Measurements from ENCODE around the gene GAS6. TPM values are rescaled to one million over a fixed set of nuclear protein-coding genes. Genes with fewer than 3 reads are reported as not detected.
"Not testable (repeated sequence)": the region's sequence is repeated elsewhere in the genome, so short reads cannot be mapped to it uniquely, and the experiment has no call there.

The GAS6 gene
- polyA plus RNA-seq, 4 donors: 42.7 to 136 (median 86.0) TPM

DNA sequence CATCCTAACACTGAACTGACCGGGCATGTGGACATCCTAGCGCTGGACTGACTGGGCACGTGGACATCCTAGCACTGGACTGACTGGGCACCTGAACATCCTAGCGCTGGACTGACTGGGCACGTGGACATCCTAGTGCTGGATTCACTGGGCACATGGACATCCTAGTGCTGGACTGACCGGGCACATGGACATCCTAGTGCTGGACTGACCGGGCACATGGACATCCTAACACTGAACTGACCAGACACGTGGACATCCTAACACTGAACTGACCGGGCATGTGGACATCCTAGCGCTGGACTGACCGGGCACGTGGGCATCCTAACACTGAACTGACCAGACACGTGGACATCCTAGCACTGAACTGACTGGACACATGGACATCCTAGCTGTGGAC is 73.9 kb downstream of the GAS6 start:
- not testable (repeated sequence) for H3K4me3 ChIP-seq (ENCODE audit: low read depth in 1 of 3, low read length in 3 of 3); DNase-seq; FAIRE-seq; H3K4me1 ChIP-seq (ENCODE audit: control insufficient read depth in 3 of 3, insufficient read depth in 2 of 3, low read depth in 1 of 3, low read length in 2 of 3); H3K36me3 ChIP-seq (ENCODE audit: control insufficient read depth in 3 of 3, insufficient read depth in 2 of 3, low read depth in 1 of 3, low read length in 3 of 3); H3K27ac ChIP-seq (ENCODE audit: low read depth in 1 of 3, low read length in 2 of 3); H3K27me3 ChIP-seq (ENCODE audit: control insufficient read depth in 3 of 3, insufficient read depth in 3 of 3, low read length in 3 of 3); H3K9me3 ChIP-seq (ENCODE audit: control insufficient read depth in 2 of 2, insufficient read depth in 1 of 2, low read depth in 1 of 2, low read length in 1 of 2)
- WGBS, 3 donors: 90 to 92% (median 90%) methylated on average over 11 to 13 of the region's 13 CpGs

DNA sequence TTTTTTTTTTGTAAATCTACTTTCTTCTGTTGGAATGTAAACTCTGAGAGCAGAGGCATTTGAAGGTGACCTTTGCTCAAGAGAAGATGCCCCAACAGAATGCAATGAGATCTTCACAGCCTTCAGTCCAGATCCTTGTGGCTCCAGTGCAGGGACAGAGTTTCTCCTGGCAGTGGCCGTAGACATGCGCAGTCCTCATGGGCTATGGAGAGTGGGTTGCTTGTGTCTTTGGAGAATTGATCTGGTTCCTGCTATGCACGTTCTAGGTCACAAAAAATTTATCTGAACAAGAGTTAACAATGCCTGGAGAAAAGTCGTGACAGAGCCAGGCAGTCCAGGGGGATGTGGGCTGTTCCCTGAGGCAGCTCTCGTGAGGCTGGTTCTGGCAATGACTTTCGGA is 74.7 kb downstream of the GAS6 start:
- 67 to 76% (median 71%) methylated on average over 6 of the region's 6 CpGs for WGBS, 3 donors
- no peak for DNase-seq
- H3K4me1 ChIP-seq (ENCODE audit: control insufficient read depth in 3 of 3, insufficient read depth in 2 of 3, low read depth in 1 of 3, low read length in 2 of 3): peaks cover 0 to 2% (median 0%) of the 10 kb centered on the region in 3 donors
- H3K27ac ChIP-seq (ENCODE audit: low read depth in 1 of 3, low read length in 2 of 3): no peak overlapping the region
- no peak for FAIRE-seq
- H3K4me3 ChIP-seq (ENCODE audit: low read depth in 1 of 3, low read length in 3 of 3): no peak overlapping the region
- peaks cover 0 to 3% of the 10 kb centered on the region in 2 donors for H3K9me3 ChIP-seq (ENCODE audit: control insufficient read depth in 2 of 2, insufficient read depth in 1 of 2, low read depth in 1 of 2, low read length in 1 of 2)
- H3K36me3 ChIP-seq (ENCODE audit: control insufficient read depth in 3 of 3, insufficient read depth in 2 of 3, low read depth in 1 of 3, low read length in 3 of 3): no peaks in the 10 kb centered on the region
- H3K27me3 ChIP-seq (ENCODE audit: control insufficient read depth in 3 of 3, insufficient read depth in 3 of 3, low read length in 3 of 3): peaks cover 0 to 4% (median 0%) of the 10 kb centered on the region in 3 donors

GRCh38 chr13:113788413-113789135 is 75.3 kb downstream of the GAS6 start:
- Histone ChIP-seq H3K4me3 (ENCODE audit: low read depth in 1 of 3, low read length in 3 of 3) (no peak overlapping the region), H3K27me3 (ENCODE audit: control insufficient read depth in 3 of 3, insufficient read depth in 3 of 3, low read length in 3 of 3) (peaks cover 0 to 4% (median 0%) of the 10 kb centered on the region in 3 donors), H3K4me1 (ENCODE audit: control insufficient read depth in 3 of 3, insufficient read depth in 2 of 3, low read depth in 1 of 3, low read length in 2 of 3) (peaks cover 0 to 2% (median 0%) of the 10 kb centered on the region in 3 donors), H3K36me3 (ENCODE audit: control insufficient read depth in 3 of 3, insufficient read depth in 2 of 3, low read depth in 1 of 3, low read length in 3 of 3) (no peaks in the 10 kb centered on the region), H3K9me3 (ENCODE audit: control insufficient read depth in 2 of 2, insufficient read depth in 1 of 2, low read depth in 1 of 2, low read length in 1 of 2) (peaks cover 0 to 3% of the 10 kb centered on the region in 2 donors), H3K27ac (ENCODE audit: low read depth in 1 of 3, low read length in 2 of 3) (no peak overlapping the region)
- DNase-seq (no peak), FAIRE-seq (no peak)
- 74 to 85% (median 81%) methylated on average over 30 to 31 of the region's 31 CpGs for WGBS, 3 donors

DNA sequence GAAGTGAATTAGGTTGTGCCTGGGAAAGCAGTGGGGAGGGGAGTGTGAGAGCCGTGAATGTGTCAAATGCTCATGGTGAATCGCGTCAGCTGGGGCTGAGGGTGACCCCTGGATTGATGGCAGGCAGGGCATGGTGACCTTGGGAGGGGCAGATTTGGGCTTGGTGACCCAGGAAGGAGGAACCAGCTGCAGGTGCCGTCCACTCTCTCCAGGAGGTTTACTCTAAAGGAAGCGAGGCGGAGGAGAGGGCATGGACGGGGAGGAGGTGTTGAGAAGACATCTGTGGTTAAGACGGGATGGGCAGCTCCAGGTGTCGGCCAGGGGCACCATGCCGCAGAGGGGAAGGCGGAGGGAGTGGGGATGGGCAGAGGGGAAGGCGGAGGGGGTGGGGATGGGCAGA is 76.2 kb downstream of the GAS6 start:
- Histone ChIP-seq H3K36me3 (ENCODE audit: control insufficient read depth in 3 of 3, insufficient read depth in 2 of 3, low read depth in 1 of 3, low read length in 3 of 3) (no peaks in the 10 kb centered on the region), H3K27me3 (ENCODE audit: control insufficient read depth in 3 of 3, insufficient read depth in 3 of 3, low read length in 3 of 3) (peaks cover 0 to 4% (median 0%) of the 10 kb centered on the region in 3 donors), H3K4me1 (ENCODE audit: control insufficient read depth in 3 of 3, insufficient read depth in 2 of 3, low read depth in 1 of 3, low read length in 2 of 3) (peaks cover 0 to 2% (median 0%) of the 10 kb centered on the region in 3 donors), H3K27ac (ENCODE audit: low read depth in 1 of 3, low read length in 2 of 3) (no peak overlapping the region), H3K9me3 (ENCODE audit: control insufficient read depth in 2 of 2, insufficient read depth in 1 of 2, low read depth in 1 of 2, low read length in 1 of 2) (peaks cover 0 to 3% of the 10 kb centered on the region in 2 donors), H3K4me3 (ENCODE audit: low read depth in 1 of 3, low read length in 3 of 3) (no peak overlapping the region)
- 33 to 63% (median 55%) methylated on average over 12 of the region's 12 CpGs for WGBS, 3 donors
- FAIRE-seq (no peak), DNase-seq (no peak)

GRCh38 chr13:113786262-113786841 is 77.5 kb downstream of the GAS6 start:
- DNase-seq (no peak), FAIRE-seq (no peak)
- Histone ChIP-seq H3K9me3 (ENCODE audit: control insufficient read depth in 2 of 2, insufficient read depth in 1 of 2, low read depth in 1 of 2, low read length in 1 of 2) (peaks cover 0 to 3% of the 10 kb centered on the region in 2 donors), H3K36me3 (ENCODE audit: control insufficient read depth in 3 of 3, insufficient read depth in 2 of 3, low read depth in 1 of 3, low read length in 3 of 3) (no peaks in the 10 kb centered on the region), H3K4me1 (ENCODE audit: control insufficient read depth in 3 of 3, insufficient read depth in 2 of 3, low read depth in 1 of 3, low read length in 2 of 3) (peaks cover 0 to 2% (median 0%) of the 10 kb centered on the region in 3 donors), H3K27ac (ENCODE audit: low read depth in 1 of 3, low read length in 2 of 3) (no peak overlapping the region), H3K4me3 (ENCODE audit: low read depth in 1 of 3, low read length in 3 of 3) (no peak overlapping the region), H3K27me3 (ENCODE audit: control insufficient read depth in 3 of 3, insufficient read depth in 3 of 3, low read length in 3 of 3) (peaks cover 0 to 4% (median 0%) of the 10 kb centered on the region in 3 donors)
- WGBS, 3 donors: 82 to 91% (median 85%) methylated on average over 17 of the region's 17 CpGs

GRCh38 chr13:113785051-113786010 is 78.5 kb downstream of the GAS6 start:
- no peaks in the 10 kb centered on the region for H3K36me3 ChIP-seq (ENCODE audit: control insufficient read depth in 3 of 3, insufficient read depth in 2 of 3, low read depth in 1 of 3, low read length in 3 of 3)
- peaks cover 0 to 2% (median 0%) of the 10 kb centered on the region in 3 donors for H3K4me1 ChIP-seq (ENCODE audit: control insufficient read depth in 3 of 3, insufficient read depth in 2 of 3, low read depth in 1 of 3, low read length in 2 of 3)
- no peak overlapping the region for H3K4me3 ChIP-seq (ENCODE audit: low read depth in 1 of 3, low read length in 3 of 3)
- DNase-seq (no peak), FAIRE-seq (no peak)
- peaks cover 0 to 3% of the 10 kb centered on the region in 2 donors for H3K9me3 ChIP-seq (ENCODE audit: control insufficient read depth in 2 of 2, insufficient read depth in 1 of 2, low read depth in 1 of 2, low read length in 1 of 2)
- H3K27me3 ChIP-seq (ENCODE audit: control insufficient read depth in 3 of 3, insufficient read depth in 3 of 3, low read length in 3 of 3): peaks cover 0 to 4% (median 0%) of the 10 kb centered on the region in 3 donors
- 74 to 81% (median 80%) methylated on average over 19 of the region's 19 CpGs for WGBS, 3 donors
- H3K27ac ChIP-seq (ENCODE audit: low read depth in 1 of 3, low read length in 2 of 3): no peak overlapping the region

DNA sequence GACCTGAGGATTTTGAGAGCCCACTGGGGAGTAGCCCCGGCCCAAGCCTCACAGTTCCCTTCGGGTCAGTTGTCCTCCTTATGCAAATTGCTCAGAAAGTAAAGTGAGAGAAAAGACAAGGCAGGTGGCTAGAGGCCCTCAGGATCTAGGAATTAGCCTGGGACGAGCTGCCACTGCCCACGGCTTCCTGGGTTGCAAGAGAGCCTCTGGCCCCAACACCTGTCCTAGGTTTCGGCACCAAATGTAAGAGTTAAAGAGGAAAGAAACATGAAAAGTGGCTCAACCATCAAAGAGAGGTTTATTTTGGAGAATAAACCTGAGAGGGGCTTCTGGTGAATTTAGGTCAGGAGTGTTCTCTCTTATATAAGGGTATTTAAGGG is 79.2 kb downstream of the GAS6 start:
- Histone ChIP-seq H3K36me3 (ENCODE audit: control insufficient read depth in 3 of 3, insufficient read depth in 2 of 3, low read depth in 1 of 3, low read length in 3 of 3) (no peaks in the 10 kb centered on the region), H3K4me3 (ENCODE audit: low read depth in 1 of 3, low read length in 3 of 3) (no peak overlapping the region), H3K27me3 (ENCODE audit: control insufficient read depth in 3 of 3, insufficient read depth in 3 of 3, low read length in 3 of 3) (peaks cover 0 to 4% (median 0%) of the 10 kb centered on the region in 3 donors), H3K9me3 (ENCODE audit: control insufficient read depth in 2 of 2, insufficient read depth in 1 of 2, low read depth in 1 of 2, low read length in 1 of 2) (peaks cover 0 to 3% of the 10 kb centered on the region in 2 donors), H3K27ac (ENCODE audit: low read depth in 1 of 3, low read length in 2 of 3) (no peak overlapping the region), H3K4me1 (ENCODE audit: control insufficient read depth in 3 of 3, insufficient read depth in 2 of 3, low read depth in 1 of 3, low read length in 2 of 3) (peaks cover 0 to 2% (median 0%) of the 10 kb centered on the region in 3 donors)
- FAIRE-seq (no peak), DNase-seq (no peak)
- WGBS, 3 donors: 77 to 83% (median 80%) methylated on average over 4 to 5 of the region's 5 CpGs

Data from small intestine (tissue), 7 donors.